Pulmonary artery endothelial cell (primary cell): ENCODE data around the gene TUB. TPM values are rescaled to one million over a fixed set of nuclear protein-coding genes. Genes with fewer than 3 reads are reported as not detected.

ENCODE experiments used
- DNase-seq: peaks from one replicate; pipeline ENCODE4 v3.0.0-alpha.2; 2011; ENCODE audit warnings: low read depth, low spot score
- total RNA-seq: library from RNA; depleted of rRNA; stranded (reverse); fragments of >200 nt; gene quantifications from 2 replicates; pipeline ENCODE4 v1.2.3, GENCODE V29; 2014

The TUB gene
- total RNA-seq, 1 donor from 2014 or later = 1.8 TPM

- DNase-seq = no peak
Observed at GRCh38 chr11:8043756-8044155, 37.3 kb upstream of the TUB start.

GRCh38 chr11:8045839-8046238, 35.2 kb upstream of the TUB start:
- DNase-seq = no peak

- DNase-seq = no peak
Observed at GRCh38 chr11:8047382-8047781, 33.6 kb upstream of the TUB start.

- no peak for DNase-seq
Observed at GRCh38 chr11:8049084-8049483, 31.9 kb upstream of the TUB start.

- no peak for DNase-seq
Observed at GRCh38 chr11:8055091-8055835, 25.7 kb upstream of the TUB start.

GRCh38 chr11:8055836-8056526, 25.0 kb upstream of the TUB start:
- DNase-seq = no peak

- DNase-seq = no peak
Observed at GRCh38 chr11:8056810-8057463, 24.1 kb upstream of the TUB start.

- no peak for DNase-seq
Observed at GRCh38 chr11:8058216-8058615, 22.8 kb upstream of the TUB start.

GRCh38 chr11:8059030-8059429, 22.0 kb upstream of the TUB start:
- DNase-seq = no peak

- no peak for DNase-seq
Observed at GRCh38 chr11:8059571-8060011, 21.4 kb upstream of the TUB start.

- DNase-seq = no peak
Observed at GRCh38 chr11:8060146-8060719, 20.8 kb upstream of the TUB start.

GRCh38 chr11:8060801-8061554, 20.0 kb upstream of the TUB start:
- no peak for DNase-seq

- no peak for DNase-seq
Observed at GRCh38 chr11:8061555-8062428, 19.2 kb upstream of the TUB start.

GRCh38 chr11:8062781-8063257, 18.2 kb upstream of the TUB start:
- DNase-seq = no peak

- DNase-seq = no peak
Observed at GRCh38 chr11:8063324-8063723, 17.7 kb upstream of the TUB start.

GRCh38 chr11:8065031-8065430, 16.0 kb upstream of the TUB start:
- no peak for DNase-seq

- no peak for DNase-seq
Observed at GRCh38 chr11:8066036-8066910, 14.7 kb upstream of the TUB start.

- DNase-seq = no peak
Observed at GRCh38 chr11:8066911-8067455, 14.0 kb upstream of the TUB start.

GRCh38 chr11:8067567-8067928, 13.5 kb upstream of the TUB start:
- DNase-seq = no peak
